ENCODE measurements around the gene TPMT.

Gene TPMT

DNA sequence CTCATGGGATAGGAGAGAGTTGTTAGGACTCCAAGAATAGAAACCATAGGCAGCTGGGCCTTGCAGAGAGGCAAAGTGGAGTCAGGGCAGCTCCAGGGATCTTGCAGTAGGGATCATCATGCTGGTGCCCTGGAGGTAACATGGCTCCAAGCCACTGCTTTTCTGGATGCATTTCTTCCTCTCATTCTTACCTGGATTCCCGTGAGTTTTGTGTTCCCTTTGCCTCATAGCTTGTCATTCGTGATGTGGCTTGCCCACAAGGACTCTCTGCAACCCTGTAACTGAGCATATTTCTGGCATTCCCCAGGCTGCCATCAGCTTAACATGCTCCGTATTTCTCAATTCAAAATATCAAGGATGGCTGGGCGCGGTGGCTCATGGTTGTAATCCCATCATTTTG is 37.7 kb downstream of the TPMT start:
- DNase-seq (ENCODE audit: low spot score), result no peak

DNA sequence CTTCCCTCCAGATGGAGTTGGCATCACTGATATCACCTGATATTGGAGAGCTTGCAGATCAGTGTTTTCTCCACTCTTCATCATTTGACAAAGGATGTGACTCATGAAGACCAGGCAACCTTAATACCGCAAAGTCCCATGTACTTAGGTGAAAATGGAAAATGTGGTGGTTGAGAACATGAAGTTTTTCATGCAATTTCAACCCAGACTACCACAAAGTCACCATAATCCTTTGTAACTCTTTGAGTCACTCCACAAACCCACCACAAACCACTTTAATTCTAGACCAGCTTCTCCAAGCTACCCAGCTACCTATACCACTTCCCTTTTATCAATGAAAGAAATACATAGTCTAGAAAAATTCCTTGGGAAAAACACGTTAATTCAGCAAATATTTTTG is 39.5 kb downstream of the TPMT start:
- peak; percentile 74 for DNase-seq (ENCODE audit: low spot score)

DNA sequence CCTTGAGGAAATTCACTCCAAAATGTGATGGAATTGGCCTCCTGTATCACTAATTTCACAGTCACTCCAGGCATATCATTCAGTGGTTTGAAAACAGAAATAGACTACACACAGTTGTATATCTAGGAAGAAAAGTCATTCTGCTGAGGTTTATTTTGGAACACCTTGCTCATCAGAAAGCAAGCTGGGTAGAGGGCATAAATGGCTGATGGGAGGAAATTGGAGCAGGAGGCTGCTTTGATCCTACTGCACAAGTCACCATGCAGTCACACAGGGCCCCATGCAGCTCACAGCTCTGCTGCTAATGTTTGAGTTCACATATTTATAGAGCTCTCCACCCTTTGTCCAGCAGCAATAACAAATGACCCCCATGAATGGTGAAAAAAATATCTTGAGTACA is 44.7 kb downstream of the TPMT start:
- no peak for DNase-seq (ENCODE audit: low spot score)

DNA sequence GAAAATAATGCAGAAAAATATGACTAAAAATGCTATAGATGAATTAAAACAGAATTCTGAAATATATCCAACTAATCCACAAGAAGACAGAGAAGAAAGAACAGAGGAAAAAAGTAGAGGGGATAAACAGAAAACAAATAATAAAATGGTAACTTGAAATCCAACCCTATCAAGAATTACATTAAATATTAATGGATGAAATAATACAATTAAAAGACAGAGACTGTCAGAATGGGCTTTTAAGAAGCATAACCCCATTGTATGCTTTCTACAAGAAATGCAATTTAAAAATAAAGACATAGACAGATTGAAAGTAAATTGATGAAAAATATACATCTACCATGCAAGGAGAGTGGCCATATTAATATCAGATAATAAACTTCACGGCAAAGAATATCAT is 47.8 kb downstream of the TPMT start:
- DNase-seq (ENCODE audit: low spot score), result no peak

DNA sequence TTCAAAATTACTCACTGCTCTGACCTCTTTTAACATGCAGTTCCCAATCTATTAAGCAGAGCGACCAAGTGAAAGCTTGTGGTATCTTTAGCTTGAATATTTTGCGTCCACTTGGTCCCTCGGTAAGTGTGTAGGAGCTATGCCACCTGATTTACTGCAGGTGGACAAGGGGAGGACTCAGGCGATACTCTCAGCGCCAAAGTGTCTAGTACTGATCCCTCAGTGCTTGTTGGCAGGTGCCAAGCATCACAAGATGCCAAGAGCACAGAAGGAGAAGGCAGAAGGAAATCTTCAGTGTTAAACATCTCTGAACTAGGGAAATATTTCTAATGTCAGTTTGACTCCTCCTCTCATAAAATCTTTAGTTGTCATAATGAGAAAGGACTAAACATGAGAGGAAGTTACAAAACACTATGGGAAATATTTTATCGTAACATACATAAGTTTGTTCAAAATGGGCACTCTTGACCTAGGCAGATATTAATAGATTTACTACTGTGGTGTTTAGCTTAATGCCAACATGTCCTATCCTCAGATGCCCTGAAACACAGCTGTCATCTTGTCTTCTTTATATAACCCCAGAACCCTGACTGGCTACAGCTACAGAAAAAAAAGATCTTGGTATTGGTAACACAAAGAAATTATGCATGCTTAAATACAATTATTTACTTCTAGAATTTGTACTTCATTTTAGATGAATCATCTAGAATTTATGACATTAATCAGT is 51.9 kb downstream of the TPMT start:
- no peak for DNase-seq (ENCODE audit: low spot score)

DNA sequence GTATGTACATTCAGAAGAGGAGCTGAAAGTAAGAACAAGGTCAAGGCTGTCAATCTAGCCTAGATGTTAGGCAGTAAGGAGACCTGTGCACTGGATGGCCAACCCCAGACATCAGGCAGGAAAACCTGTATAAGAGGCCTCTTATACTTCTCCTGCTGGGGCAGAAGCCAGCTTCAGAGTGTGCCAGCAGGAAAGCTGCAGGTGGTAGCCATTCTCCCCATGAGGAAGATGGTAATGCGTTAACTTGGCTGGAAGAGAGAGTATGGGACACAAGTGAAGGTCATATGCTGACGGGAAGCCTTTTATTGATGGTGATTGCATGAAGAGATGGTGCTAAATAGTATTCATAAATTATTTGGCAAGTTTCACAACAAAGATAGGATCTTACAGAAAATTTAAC is 53.0 kb downstream of the TPMT start:
- DNase-seq (ENCODE audit: low spot score), result no peak

DNA sequence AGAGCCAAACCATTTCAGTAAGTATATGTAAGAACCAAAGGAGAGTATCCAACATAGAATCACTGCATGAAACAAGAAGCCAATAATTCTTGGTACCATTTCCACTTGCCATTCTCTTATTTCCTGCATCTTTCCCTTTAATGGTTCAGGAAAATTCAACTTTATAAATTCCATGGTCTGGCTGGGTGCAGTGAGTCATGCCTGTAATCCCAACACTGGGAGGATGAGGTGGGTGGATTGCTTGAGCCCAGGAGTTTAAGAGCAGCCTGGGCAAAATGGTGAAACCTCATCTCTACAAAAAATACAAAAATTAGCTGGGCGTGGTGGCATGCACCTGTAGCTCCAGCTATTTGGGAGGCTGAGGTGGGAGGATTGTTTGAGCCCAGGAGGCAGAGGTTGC is 53.6 kb downstream of the TPMT start:
- DNase-seq (ENCODE audit: low spot score), result no peak

DNA sequence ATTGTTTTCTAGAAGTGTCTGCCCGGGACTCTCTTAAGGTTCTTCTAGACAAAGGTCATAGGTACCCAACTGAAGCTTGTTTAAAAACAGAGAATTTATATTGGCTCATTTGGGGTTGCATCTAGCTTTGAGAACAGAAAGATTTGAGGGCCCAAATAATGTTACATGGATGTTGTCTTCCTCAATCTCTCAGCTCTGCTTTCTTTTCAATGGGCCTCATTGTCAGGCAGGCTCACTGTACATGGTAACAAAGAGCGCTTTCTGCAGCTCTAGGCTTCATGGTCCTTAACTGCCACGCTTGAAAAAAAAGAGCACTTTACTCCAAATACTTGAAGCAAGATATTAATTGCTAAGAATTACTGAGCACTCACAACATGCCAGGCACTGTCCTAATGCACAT is 54.6 kb downstream of the TPMT start:
- no peak for DNase-seq (ENCODE audit: low spot score)

DNA sequence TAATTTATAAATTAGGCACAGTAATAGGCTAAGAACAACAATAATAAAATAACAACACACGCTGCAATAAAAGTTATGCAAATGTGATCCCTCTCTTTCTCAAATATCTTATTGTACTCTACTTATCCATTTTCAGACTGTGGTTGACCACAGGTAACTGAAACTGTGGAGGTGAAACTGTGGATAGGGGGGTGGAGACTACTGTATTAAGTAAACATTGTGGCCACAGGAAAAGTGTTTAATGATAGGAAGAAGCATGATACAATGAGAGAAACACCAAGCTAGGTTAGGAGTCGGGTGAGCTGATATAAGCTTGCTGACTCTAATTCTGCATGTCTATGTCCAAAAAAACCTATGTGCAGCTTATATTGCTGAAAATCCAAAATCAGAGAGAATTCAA is 55.4 kb downstream of the TPMT start:
- no peak for DNase-seq (ENCODE audit: low spot score)

DNA sequence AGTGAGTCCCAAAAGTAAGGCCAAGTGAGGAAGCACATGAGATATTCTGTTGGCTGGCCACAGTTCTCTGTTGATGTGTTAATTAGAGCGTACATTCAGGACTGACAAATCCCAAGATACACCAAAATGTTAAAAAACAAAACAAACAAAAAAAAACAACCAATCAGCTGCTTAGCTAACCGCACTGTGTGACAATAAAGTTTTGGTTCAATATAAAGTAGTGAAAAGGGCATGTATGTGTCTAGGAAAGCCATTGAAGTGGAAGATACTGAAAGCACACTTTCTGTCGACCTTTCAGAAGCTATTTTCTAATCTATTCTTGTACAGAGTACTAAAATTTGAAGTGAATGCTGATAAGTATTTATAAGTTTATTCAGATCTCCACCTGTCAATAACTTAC is 58.5 kb downstream of the TPMT start:
- no peak for DNase-seq (ENCODE audit: low spot score)

DNA sequence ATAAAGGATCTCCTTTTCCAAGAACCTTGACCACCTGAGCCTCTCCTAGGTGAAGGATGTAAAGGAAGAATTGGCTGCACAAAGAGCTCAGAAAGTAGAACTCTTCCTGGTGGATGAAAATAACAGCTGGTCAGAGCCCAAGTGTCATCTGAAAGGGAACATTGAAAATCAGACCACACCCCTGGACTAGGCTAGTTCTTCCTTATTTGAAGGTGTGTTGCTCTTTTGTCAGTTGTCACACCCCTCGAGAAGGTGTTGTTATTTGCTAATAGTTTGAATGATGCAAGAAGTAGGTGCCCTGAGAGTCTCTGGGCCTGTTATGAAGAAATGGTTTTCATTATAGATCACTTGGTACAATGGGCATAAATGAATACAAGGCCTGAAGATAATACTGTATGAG is 63.5 kb downstream of the TPMT start:
- DNase-seq (ENCODE audit: low spot score), result no peak

DNA sequence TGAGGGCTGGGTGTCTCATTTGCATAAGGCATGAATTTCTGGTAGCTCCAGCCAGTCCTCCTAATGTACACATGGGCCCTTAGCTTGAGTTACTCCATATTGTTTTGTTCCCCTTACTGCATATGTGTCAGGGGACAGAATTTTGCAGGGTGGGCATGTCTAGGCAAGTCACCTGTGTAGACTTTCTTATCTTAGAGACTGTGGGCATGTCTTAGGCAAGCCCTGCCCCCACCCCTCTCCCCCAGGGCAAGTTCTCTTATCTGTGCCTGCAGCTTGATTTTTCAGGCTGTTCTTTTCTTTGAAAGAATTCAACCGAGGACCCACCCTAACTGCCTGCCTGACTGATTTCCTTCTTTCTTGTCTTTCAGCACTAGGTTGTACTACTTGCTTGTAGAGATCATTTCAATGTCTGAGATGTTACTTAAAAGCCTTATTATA is 64.5 kb downstream of the TPMT start:
- no peak for DNase-seq (ENCODE audit: low spot score)

DNA sequence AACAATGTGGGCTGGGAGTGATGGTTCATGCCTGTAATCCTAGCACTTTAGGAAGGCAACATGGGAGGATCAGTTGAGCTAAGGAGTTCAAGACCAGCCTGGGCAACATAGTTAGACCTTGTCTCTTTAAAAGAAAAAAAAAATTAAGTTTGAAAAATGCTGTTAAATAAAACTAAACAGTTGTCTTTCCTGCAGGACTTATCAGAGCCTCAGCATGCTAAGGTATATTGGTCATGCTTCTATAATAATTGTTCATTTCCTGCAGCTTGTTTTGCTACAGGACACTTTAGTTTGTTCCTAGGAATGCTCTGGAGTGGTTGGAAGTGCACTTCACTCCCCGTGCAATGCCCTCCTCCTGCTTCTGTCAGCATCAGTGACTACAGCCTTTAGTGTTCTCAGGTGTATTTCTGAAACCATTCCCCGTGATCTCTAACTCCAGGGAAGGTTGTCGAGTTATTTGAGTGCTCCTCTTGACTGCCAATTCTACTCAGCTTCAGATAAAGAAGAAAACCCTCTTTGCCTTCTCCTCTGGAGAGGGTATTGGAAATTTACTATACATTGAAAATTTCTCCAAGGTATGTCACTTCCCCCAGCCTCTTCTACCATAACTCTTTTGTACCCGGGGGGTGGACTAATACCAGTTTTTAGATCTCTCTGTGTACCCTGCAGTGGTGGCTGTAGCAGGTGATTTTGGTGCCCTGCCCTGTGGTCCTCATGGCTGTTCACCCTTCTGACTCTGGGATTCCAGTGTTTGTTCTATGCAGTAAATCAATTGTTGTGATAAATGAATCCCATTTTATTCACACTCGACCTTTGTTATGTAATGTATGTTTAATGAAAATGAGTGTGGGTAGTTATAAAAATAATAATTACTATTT is 66.2 kb downstream of the TPMT start:
- no peak for DNase-seq (ENCODE audit: low spot score)

DNA sequence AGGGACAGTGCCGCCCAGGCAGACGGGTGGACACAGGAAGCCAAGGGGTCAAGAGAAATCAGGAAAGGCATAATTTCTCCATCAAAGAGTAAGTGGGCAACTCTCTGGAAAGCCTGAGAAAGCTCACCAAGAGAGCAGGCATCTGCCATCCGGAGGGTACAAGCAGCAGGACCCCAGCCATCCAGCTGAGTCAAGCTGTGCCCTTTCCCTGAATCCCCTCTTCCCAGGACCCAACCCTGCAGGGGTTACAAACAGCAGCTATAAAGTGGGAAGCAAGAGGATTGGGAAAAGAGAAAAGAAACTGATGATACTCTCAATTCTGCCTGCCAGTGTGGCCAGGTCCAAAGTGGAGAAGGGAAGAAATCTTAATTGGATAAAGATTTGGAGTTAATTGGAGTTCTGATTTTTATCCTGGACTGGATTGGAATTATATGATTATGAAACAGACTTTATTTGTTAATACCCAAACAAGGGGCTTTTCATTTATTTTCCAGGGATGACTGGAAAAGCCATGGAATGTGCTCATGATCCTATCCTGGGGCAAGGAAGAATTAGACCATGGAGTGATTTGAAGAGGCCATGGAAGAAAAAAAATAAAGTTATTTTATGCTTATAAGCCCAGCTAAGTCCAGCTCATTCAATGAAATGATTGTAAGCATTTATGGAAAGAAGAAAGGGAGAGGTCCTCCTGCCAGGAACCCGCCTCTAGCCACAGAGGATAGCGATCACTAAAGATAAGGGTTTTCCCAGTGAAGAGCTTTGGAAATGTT is 67.3 kb downstream of the TPMT start:
- DNase-seq (ENCODE audit: low spot score), result no peak

DNA sequence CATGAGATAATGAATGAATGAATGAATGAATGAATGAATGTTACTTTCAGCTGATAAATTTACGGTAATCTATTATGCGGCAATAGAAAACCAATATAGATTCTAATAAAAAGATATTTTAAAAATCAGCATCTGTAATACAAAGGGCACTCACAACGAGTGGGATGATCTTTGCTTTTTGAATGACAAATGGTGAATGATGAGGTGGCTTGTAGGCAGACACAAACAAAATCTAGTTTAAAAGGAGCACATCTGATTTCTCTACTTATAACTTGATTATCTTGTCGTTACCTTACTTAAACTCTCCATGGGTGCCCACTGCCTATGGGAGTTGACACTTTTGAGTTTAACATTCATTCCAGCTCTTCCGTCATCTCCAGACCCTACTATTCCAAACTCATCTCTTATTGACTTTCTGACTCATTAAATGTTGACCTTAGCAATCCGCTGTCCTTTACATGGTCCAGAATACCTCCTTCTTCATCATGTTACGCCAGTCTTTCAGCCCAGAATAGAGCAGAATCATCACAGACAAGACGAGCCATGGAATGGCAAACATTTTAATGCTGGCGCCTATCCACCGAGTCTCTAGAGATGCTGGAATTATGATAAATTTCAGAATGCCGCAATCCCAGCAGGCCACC is 73.7 kb downstream of the TPMT start:
- DNase-seq (ENCODE audit: low spot score), result no peak

DNA sequence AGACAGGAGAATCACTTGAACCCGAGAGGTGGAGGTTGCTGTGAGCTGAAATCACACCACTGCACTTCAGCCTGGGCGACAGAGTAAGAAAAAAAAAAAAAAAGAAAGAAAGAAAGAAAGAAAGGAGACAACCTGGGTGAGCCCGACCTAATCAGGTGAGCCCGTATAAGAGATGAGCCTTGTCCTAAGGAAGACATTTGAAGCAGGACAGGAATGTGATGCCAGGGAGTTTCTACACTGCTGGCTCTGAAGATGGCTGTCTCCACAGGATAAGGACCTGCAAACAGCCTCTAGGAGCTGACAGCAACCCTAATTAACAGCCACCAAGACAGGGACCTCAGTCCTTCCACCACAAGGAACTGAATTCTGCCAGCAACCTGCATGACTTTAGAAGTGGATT is 74.3 kb downstream of the TPMT start:
- no peak for DNase-seq (ENCODE audit: low spot score)

DNA sequence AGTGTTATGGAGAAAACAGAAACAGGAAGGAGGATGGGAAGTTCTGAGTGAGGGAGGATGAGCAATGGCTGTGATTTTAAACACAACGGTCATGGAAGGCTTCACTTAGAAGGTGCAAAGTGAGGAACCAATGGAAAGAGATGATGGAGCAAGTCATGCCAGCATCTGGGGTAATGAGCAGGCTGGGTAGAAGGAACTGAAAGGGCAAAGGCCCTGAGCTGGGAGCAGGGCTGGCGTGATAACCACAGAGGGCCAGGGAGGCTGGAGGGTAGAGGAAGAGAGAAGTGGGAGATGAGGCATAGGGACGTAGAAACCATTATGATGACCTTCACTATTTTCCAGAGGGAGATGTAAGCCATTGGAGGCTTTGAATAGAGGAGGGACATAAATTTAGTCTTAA is 76.0 kb downstream of the TPMT start:
- no peak for DNase-seq (ENCODE audit: low spot score)

All from activated CD4-positive, alpha-beta T cell treated with anti-CD3 and anti-CD28 coated beads, Interleukin-2, Interleukin-4, amounts not matched to agents 100 ng/mL and 50 ng/mL, durations not matched to agents 16 hours and 8 hours (primary cell).